HepG2 (cell line): Measurements from ENCODE around the gene FUT1. TPM values are rescaled to one million over a fixed set of nuclear protein-coding genes. Genes with fewer than 3 reads are reported as not detected.

Source experiments
- CEBPG ChIP-seq: IDR thresholded peaks from 2 replicates; pipeline ENCODE4 v1.6.1; 2016
- ETV5 ChIP-seq: IDR thresholded peaks from 2 replicates; pipeline ENCODE4 v1.6.1; 2018; ENCODE audit warnings: missing biosample characterization, missing genetic modification reagents, inconsistent platforms, borderline replicate concordance
- FOXC1 ChIP-seq: sonication (generic); formaldehyde crosslinking; IDR thresholded peaks from 2 replicates; pipeline ENCODE4 v1.8.0; 2022; ENCODE audit warnings: mild to moderate bottlenecking, missing genetic modification reagents, borderline replicate concordance
- IRX3 ChIP-seq: sonication (generic); formaldehyde crosslinking; IDR thresholded peaks from 2 replicates; pipeline ENCODE4 v1.8.1; 2023; ENCODE audit warnings: mild to moderate bottlenecking, low read depth, missing genetic modification reagents, borderline replicate concordance
- MEF2D ChIP-seq: sonication (generic); formaldehyde crosslinking; IDR thresholded peaks from 2 replicates; pipeline ENCODE4 v1.5.1; 2020; ENCODE audit warnings: mild to moderate bottlenecking, missing genetic modification reagents
- NFE2L2 ChIP-seq: fragments of 150-350 bp; IDR thresholded peaks from 2 replicates; pipeline ENCODE4 v1.6.1; 2014; ENCODE audit warnings: low read length
- NR3C1 ChIP-seq: sonication (generic); formaldehyde crosslinking; IDR thresholded peaks from 2 replicates; pipeline ENCODE4 v1.4.0; 2020; ENCODE audit warnings: missing genetic modification reagents
- TMF1 ChIP-seq: sonication (generic); formaldehyde crosslinking; IDR thresholded peaks from 2 replicates; pipeline ENCODE4 v1.8.1; 2022; ENCODE audit warnings: low read depth, missing genetic modification reagents
- ZBTB1 ChIP-seq: sonication (generic); formaldehyde crosslinking; IDR thresholded peaks from 2 replicates; pipeline ENCODE4 v1.4.0; 2020; ENCODE audit warnings: missing genetic modification reagents, borderline replicate concordance
- ZNF720 ChIP-seq: sonication (generic); formaldehyde crosslinking; IDR thresholded peaks from 2 replicates; pipeline ENCODE4 v1.4.0; 2020; ENCODE audit warnings: missing genetic modification reagents
- ZNF766 ChIP-seq: sonication (generic); formaldehyde crosslinking; IDR thresholded peaks from 2 replicates; pipeline ENCODE4 v1.5.0; 2020; ENCODE audit warnings: missing genetic modification reagents, borderline replicate concordance
- ZNF775 ChIP-seq: sonication (generic); formaldehyde crosslinking; IDR thresholded peaks from 2 replicates; pipeline ENCODE4 v1.4.0; 2020; ENCODE audit warnings: missing genetic modification reagents, mild to moderate bottlenecking, moderate library complexity, borderline replicate concordance
- ZSCAN30 ChIP-seq: sonication (generic); formaldehyde crosslinking; IDR thresholded peaks from 2 replicates; pipeline ENCODE4 v1.5.0; 2020; ENCODE audit warnings: mild to moderate bottlenecking, missing genetic modification reagents
- polyA plus RNA-seq, 8 experiments: library from polyadenylated mRNA; depleted of rRNA in 3 of 8; stranded (reverse) in 7 of 8; unstranded in 1 of 8; fragments of >200 nt; fragmentation: Illumina TruSeq in 4 of 8; extraction: Trizol in 4 of 8; gene quantifications; 2 replicates each; pipeline versions ENCODE4 v1.2.1 to v1.2.3, GENCODE V29; 2011 to 2016; ENCODE audit warnings: low read depth in 4 of 8, missing spikeins in 1 of 8, mixed read lengths in 1 of 8; ENCODE audit not compliant: insufficient read depth in 1 of 8
- total RNA-seq, 5 experiments: library from RNA; depleted of rRNA; stranded (reverse); fragments of >200 nt; fragmentation: Illumina TruSeq; extraction: Trizol; gene quantifications; 2 replicates each; pipeline ENCODE4 v1.2.3, GENCODE V29; 2016; ENCODE audit warnings: low read depth in 1 of 5
- TF ChIP-seq, protein P1 (sequence below): sonication (generic); formaldehyde crosslinking; IDR thresholded peaks from 2 replicates; pipeline ENCODE4 v1.8.1; 2023; ENCODE audit warnings: mild to moderate bottlenecking, missing genetic modification reagents
- TF ChIP-seq, protein P2 (sequence below): sonication (generic); formaldehyde crosslinking; IDR thresholded peaks from 2 replicates; pipeline ENCODE4 v1.5.1; 2020; ENCODE audit warnings: mild to moderate bottlenecking, missing genetic modification reagents, moderate library complexity
- TF ChIP-seq, protein P3 (sequence below), 2 experiments: fragments of 450-650 bp in 1 of 2; sonication (generic) in 1 of 2; formaldehyde crosslinking in 1 of 2; IDR thresholded peaks; 2 replicates each; pipeline versions ENCODE4 v1.6.1 to v1.8.0; 2016 to 2022; ENCODE audit warnings: antibody characterized with exemption in 1 of 2, mild to moderate bottlenecking in 1 of 2, missing genetic modification reagents in 1 of 2
- TF ChIP-seq, protein P4 (sequence below): IDR thresholded peaks from 2 replicates; pipeline ENCODE4 v1.6.1; 2016

Gene FUT1
- total and polyA plus RNA-seq, 2 of the 13 experiments (the other 11 are each of a cell fraction or from before 2014, with no cell fraction given) = 0.07 to 1.1 TPM

DNA sequence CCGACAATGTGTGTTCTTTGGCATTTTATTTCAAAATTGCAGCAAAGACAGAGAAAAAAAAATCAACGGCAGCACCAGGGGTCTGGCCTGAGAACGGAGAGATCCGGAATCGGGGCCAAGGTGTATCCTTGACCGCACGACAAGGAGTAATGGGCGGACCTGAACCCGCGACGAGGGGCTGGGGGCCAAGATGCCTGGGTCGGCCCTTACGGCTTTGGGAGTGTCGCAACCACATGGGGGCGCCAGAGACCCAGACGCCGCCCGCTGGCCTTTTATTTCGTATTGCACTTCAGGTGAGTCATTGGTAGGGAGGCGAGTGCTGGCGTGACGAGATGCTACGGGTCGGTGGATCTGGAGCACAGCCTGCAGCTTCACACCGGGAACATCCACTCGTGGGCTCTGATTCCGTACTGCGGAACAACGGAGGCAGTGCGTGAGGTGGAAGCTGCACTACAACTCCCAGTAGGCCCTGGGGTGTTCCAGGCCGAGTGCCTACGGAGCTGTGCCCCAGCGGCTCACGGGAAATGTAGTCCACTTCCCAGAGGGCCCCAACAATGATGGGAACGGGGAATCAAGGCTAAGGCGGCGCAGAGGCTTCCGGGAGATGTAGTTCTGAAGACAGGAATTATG lies 42.7 kb upstream of the FUT1 start (continued):
- TF ChIP-seq, protein P1, sequence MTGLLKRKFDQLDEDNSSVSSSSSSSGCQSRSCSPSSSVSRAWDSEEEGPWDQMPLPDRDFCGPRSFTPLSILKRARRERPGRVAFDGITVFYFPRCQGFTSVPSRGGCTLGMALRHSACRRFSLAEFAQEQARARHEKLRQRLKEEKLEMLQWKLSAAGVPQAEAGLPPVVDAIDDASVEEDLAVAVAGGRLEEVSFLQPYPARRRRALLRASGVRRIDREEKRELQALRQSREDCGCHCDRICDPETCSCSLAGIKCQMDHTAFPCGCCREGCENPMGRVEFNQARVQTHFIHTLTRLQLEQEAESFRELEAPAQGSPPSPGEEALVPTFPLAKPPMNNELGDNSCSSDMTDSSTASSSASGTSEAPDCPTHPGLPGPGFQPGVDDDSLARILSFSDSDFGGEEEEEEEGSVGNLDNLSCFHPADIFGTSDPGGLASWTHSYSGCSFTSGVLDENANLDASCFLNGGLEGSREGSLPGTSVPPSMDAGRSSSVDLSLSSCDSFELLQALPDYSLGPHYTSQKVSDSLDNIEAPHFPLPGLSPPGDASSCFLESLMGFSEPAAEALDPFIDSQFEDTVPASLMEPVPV (CRISPR knock-in tag) = no peak
- TF ChIP-seq TMF1 (CRISPR knock-in tag) = no peak
- TF ChIP-seq NFE2L2 = no peak
- TF ChIP-seq FOXC1 (CRISPR knock-in tag) = no peak
- no peak for TF ChIP-seq ZNF720 (CRISPR knock-in tag)
- no peak for TF ChIP-seq IRX3 (CRISPR knock-in tag)
- no peak for TF ChIP-seq ZNF775 (CRISPR knock-in tag)
- TF ChIP-seq ZNF766 (CRISPR knock-in tag) = no peak
- TF ChIP-seq, protein P2, sequence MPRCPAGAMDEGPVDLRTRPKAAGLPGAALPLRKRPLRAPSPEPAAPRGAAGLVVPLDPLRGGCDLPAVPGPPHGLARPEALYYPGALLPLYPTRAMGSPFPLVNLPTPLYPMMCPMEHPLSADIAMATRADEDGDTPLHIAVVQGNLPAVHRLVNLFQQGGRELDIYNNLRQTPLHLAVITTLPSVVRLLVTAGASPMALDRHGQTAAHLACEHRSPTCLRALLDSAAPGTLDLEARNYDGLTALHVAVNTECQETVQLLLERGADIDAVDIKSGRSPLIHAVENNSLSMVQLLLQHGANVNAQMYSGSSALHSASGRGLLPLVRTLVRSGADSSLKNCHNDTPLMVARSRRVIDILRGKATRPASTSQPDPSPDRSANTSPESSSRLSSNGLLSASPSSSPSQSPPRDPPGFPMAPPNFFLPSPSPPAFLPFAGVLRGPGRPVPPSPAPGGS (CRISPR knock-in tag) = no peak
- no peak for TF ChIP-seq MEF2D (CRISPR knock-in tag)
- no peak for TF ChIP-seq NR3C1 (CRISPR knock-in tag)
- TF ChIP-seq, protein P3, sequence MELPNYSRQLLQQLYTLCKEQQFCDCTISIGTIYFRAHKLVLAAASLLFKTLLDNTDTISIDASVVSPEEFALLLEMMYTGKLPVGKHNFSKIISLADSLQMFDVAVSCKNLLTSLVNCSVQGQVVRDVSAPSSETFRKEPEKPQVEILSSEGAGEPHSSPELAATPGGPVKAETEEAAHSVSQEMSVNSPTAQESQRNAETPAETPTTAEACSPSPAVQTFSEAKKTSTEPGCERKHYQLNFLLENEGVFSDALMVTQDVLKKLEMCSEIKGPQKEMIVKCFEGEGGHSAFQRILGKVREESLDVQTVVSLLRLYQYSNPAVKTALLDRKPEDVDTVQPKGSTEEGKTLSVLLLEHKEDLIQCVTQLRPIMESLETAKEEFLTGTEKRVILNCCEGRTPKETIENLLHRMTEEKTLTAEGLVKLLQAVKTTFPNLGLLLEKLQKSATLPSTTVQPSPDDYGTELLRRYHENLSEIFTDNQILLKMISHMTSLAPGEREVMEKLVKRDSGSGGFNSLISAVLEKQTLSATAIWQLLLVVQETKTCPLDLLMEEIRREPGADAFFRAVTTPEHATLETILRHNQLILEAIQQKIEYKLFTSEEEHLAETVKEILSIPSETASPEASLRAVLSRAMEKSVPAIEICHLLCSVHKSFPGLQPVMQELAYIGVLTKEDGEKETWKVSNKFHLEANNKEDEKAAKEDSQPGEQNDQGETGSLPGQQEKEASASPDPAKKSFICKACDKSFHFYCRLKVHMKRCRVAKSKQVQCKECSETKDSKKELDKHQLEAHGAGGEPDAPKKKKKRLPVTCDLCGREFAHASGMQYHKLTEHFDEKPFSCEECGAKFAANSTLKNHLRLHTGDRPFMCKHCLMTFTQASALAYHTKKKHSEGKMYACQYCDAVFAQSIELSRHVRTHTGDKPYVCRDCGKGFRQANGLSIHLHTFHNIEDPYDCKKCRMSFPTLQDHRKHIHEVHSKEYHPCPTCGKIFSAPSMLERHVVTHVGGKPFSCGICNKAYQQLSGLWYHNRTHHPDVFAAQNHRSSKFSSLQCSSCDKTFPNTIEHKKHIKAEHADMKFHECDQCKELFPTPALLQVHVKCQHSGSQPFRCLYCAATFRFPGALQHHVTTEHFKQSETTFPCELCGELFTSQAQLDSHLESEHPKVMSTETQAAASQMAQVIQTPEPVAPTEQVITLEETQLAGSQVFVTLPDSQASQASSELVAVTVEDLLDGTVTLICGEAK (IDR thresholded peaks at IDR 0.05) = no peak
- TF ChIP-seq, protein P3 (CRISPR knock-in tag; IDR thresholded peaks at IDR 0.05) = peak; percentile 15; the same call in 1 of the 2 replicates
- no peak for TF ChIP-seq ZSCAN30 (CRISPR knock-in tag)
- TF ChIP-seq ETV5 = 0 out of 2 replicates have a peak, but pooled peaks have one; percentile 18
- TF ChIP-seq CEBPG (CRISPR knock-in tag) = peak; percentile 52; the same call in 1 of the 2 replicates
- TF ChIP-seq ZBTB1 = no peak
- TF ChIP-seq, protein P4, sequence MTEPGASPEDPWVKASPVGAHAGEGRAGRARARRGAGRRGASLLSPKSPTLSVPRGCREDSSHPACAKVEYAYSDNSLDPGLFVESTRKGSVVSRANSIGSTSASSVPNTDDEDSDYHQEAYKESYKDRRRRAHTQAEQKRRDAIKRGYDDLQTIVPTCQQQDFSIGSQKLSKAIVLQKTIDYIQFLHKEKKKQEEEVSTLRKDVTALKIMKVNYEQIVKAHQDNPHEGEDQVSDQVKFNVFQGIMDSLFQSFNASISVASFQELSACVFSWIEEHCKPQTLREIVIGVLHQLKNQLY (CRISPR knock-in tag) = no peak
